Fibroblast of lung (primary cell): ENCODE measurements around the gene LTBP2. TPM values are rescaled to one million over a fixed set of nuclear protein-coding genes. Genes with fewer than 3 reads are reported as not detected.
"Not testable (repeated sequence)": the region's sequence is repeated elsewhere in the genome, so short reads cannot be mapped to it uniquely, and the experiment has no call there.

Experiments used
- DNase-seq, 2 donors: peaks; one replicate each; pipeline versions ENCODE4 v3.0.0 to v3.0.0-alpha.2; 2010; ENCODE audit warnings: low read depth in 2 of 2
- H2AFZ ChIP-seq: 2 replicates; pipeline ENCODE4 v1.5.1; 2012; ENCODE audit warnings: low read length, control low read depth, inconsistent platforms
- H3K27ac ChIP-seq: 2 replicates; pipeline ENCODE4 v1.5.1; 2011; ENCODE audit warnings: low read length, control low read depth; ENCODE audit not compliant: insufficient read depth
- H3K27me3 ChIP-seq: 2 replicates; pipeline ENCODE4 v1.5.1; 2011; ENCODE audit warnings: mild to moderate bottlenecking, low read length; ENCODE audit not compliant: control insufficient read depth, insufficient read depth
- H3K36me3 ChIP-seq: 2 replicates; pipeline ENCODE4 v1.5.1; 2011; ENCODE audit warnings: low read length; ENCODE audit not compliant: control insufficient read depth, insufficient read depth
- H3K4me1 ChIP-seq: 2 replicates; pipeline ENCODE4 v1.5.1; 2011; ENCODE audit warnings: low read length; ENCODE audit not compliant: control insufficient read depth, insufficient read depth; ENCODE audit errors: extremely low read depth
- H3K4me2 ChIP-seq: 2 replicates; pipeline ENCODE4 v1.5.1; 2011; ENCODE audit warnings: low read length, control low read depth; ENCODE audit not compliant: insufficient read depth; ENCODE audit errors: extremely low read depth
- H3K4me3 ChIP-seq, 4 experiments: fragments of 200-600 bp in 1 of 4; sonication (generic) in 1 of 4; replicated peaks in 1 of 4; 2 replicates each; pipeline ENCODE4 v1.5.1; 2011 to 2016; ENCODE audit warnings: low read length in 4 of 4, low read depth in 3 of 4, mild to moderate bottlenecking in 3 of 4, control low read depth in 2 of 4, inconsistent platforms in 1 of 4, mixed read lengths in 1 of 4; ENCODE audit not compliant: insufficient read depth in 1 of 4; ENCODE audit errors: control extremely low read depth in 1 of 4
- H3K79me2 ChIP-seq: 2 replicates; pipeline ENCODE4 v1.5.1; 2012; ENCODE audit warnings: mild to moderate bottlenecking, low read length, inconsistent platforms; ENCODE audit not compliant: control insufficient read depth, insufficient read depth
- H3K9ac ChIP-seq: 2 replicates; pipeline ENCODE4 v1.5.1; 2011; ENCODE audit warnings: mild to moderate bottlenecking, low read length, control low read depth; ENCODE audit not compliant: insufficient read depth
- H3K9me3 ChIP-seq: 2 replicates; pipeline ENCODE4 v1.5.1; 2012; ENCODE audit warnings: low read depth, low read length; ENCODE audit not compliant: control insufficient read depth, insufficient read depth
- H4K20me1 ChIP-seq: 2 replicates; pipeline ENCODE4 v1.5.1; 2011; ENCODE audit warnings: low read length; ENCODE audit not compliant: control insufficient read depth, insufficient read depth; ENCODE audit errors: extremely low read depth
- EZH2 ChIP-seq: IDR thresholded peaks from 2 replicates; pipeline ENCODE4 v1.5.1; 2012; ENCODE audit warnings: low read length, control low read depth, mild to moderate bottlenecking; ENCODE audit errors: missing control alignments
- polyA plus RNA-seq, 2 donors: library from polyadenylated mRNA; depleted of rRNA in 1 of 2; stranded (reverse) in 1 of 2; unstranded in 1 of 2; fragments of >200 nt; gene quantifications; 2 replicates each; pipeline ENCODE4 v1.2.1, GENCODE V29; 2011 to 2012; ENCODE audit warnings: missing spikeins in 1 of 2
- total RNA-seq: library from RNA; depleted of rRNA; stranded (reverse); fragments of >200 nt; gene quantifications from 2 replicates; pipeline ENCODE4 v1.2.1, GENCODE V29; 2014
- TF ChIP-seq, protein P1 (sequence below), 2 donors: IDR thresholded peaks in 1 of 2; conservative IDR thresholded peaks in 1 of 2; 1 replicate in 1 of 2; 2 replicates in 1 of 2; pipeline ENCODE4 v1.5.1; 2011 to 2012; ENCODE audit warnings: low read length in 2 of 2, control low read depth in 1 of 2, inconsistent platforms in 1 of 2, low read depth in 1 of 2, mild to moderate bottlenecking in 1 of 2

The LTBP2 gene
- total and polyA plus RNA-seq, 2 donors (not counting 1 experiment from before 2014, with no cell fraction given): 108 to 514 TPM

- peaks cover 3% of the 10 kb centered on the region for H3K4me1 ChIP-seq
- H3K36me3 ChIP-seq: peaks cover 31% of the 10 kb centered on the region
- no peak overlapping the region for H3K27ac ChIP-seq
- H2AFZ ChIP-seq: no peak overlapping the region
- H3K4me3 ChIP-seq: no peak overlapping the region
- no peaks in the 10 kb centered on the region for H3K27me3 ChIP-seq
- no peak for TF ChIP-seq EZH2
- TF ChIP-seq, protein P1, sequence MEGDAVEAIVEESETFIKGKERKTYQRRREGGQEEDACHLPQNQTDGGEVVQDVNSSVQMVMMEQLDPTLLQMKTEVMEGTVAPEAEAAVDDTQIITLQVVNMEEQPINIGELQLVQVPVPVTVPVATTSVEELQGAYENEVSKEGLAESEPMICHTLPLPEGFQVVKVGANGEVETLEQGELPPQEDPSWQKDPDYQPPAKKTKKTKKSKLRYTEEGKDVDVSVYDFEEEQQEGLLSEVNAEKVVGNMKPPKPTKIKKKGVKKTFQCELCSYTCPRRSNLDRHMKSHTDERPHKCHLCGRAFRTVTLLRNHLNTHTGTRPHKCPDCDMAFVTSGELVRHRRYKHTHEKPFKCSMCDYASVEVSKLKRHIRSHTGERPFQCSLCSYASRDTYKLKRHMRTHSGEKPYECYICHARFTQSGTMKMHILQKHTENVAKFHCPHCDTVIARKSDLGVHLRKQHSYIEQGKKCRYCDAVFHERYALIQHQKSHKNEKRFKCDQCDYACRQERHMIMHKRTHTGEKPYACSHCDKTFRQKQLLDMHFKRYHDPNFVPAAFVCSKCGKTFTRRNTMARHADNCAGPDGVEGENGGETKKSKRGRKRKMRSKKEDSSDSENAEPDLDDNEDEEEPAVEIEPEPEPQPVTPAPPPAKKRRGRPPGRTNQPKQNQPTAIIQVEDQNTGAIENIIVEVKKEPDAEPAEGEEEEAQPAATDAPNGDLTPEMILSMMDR (conservative IDR thresholded peaks at IDR 0.05 in 1 of 2, IDR thresholded peaks at IDR 0.05 in 1 of 2; ENCODE audit: low read depth in 1 of 2, low read length in 2 of 2): no peak
- DNase-seq: no peak
- no peak overlapping the region for H3K4me2 ChIP-seq
- H4K20me1 ChIP-seq: no peaks in the 10 kb centered on the region
- no peaks in the 10 kb centered on the region for H3K9me3 ChIP-seq
- no peaks in the 10 kb centered on the region for H3K79me2 ChIP-seq
- no peak overlapping the region for H3K9ac ChIP-seq
Measured at GRCh38 chr14:74541225-74541624, 70.8 kb downstream of the LTBP2 start.

DNA sequence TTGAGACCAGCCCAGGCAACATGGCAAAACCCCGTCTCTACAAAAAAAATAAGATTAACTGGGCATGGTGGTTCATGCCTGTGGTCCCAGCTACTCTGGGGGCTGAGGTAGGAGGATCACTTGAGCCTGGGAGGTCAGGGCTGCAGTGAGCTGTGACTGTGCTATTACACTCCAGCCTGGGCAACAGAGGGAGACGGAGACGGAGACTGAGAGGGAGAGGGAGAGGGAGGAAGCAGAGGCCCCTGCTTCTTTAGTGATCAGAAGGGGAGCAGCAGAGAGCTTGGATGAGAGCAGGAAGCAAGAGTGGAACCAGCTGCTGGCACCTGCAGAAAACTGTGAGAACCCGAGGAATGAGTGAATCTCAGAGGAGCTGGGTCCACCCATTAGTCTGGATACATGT lies 72.5 kb downstream of the LTBP2 start:
- Histone ChIP-seq H2AFZ (no peak overlapping the region), H3K27ac (no peak overlapping the region), H3K79me2 (no peaks in the 10 kb centered on the region), H4K20me1 (no peaks in the 10 kb centered on the region), H3K4me1 (peaks cover 3% of the 10 kb centered on the region), H3K27me3 (no peaks in the 10 kb centered on the region), H3K36me3 (peaks cover 32% of the 10 kb centered on the region), H3K4me3 (no peak overlapping the region), H3K9ac (no peak overlapping the region), H3K9me3 (no peaks in the 10 kb centered on the region), H3K4me2 (no peak overlapping the region)
- no peak for TF ChIP-seq EZH2
- TF ChIP-seq, protein P1 (conservative IDR thresholded peaks at IDR 0.05 in 1 of 2, IDR thresholded peaks at IDR 0.05 in 1 of 2; ENCODE audit: low read depth in 1 of 2, low read length in 2 of 2): no peak
- DNase-seq: no peak

GRCh38 chr14:74538411-74539391 lies 73.3 kb downstream of the LTBP2 start:
- no peaks in the 10 kb centered on the region for H3K9me3 ChIP-seq
- H2AFZ ChIP-seq: no peak overlapping the region
- H3K27me3 ChIP-seq: no peaks in the 10 kb centered on the region
- H4K20me1 ChIP-seq: no peaks in the 10 kb centered on the region
- H3K36me3 ChIP-seq: peaks cover 29% of the 10 kb centered on the region
- no peak for DNase-seq
- no peaks in the 10 kb centered on the region for H3K79me2 ChIP-seq
- no peak overlapping the region for H3K9ac ChIP-seq
- H3K4me3 ChIP-seq: no peak overlapping the region
- H3K4me1 ChIP-seq: peaks cover 2% of the 10 kb centered on the region
- H3K4me2 ChIP-seq: no peak overlapping the region
- TF ChIP-seq, protein P1 (conservative IDR thresholded peaks at IDR 0.05 in 1 of 2, IDR thresholded peaks at IDR 0.05 in 1 of 2; ENCODE audit: low read depth in 1 of 2, low read length in 2 of 2): no peak
- no peak for TF ChIP-seq EZH2
- no peak overlapping the region for H3K27ac ChIP-seq

- not testable (repeated sequence) for H3K79me2 ChIP-seq, H3K27ac ChIP-seq, DNase-seq, H2AFZ ChIP-seq, H3K9me3 ChIP-seq, H3K4me1 ChIP-seq, H3K4me2 ChIP-seq, H4K20me1 ChIP-seq, H3K27me3 ChIP-seq, H3K4me3 ChIP-seq, H3K9ac ChIP-seq
- H3K36me3 ChIP-seq: peaks cover 27% of the 10 kb centered on the region
Measured at GRCh38 chr14:74536336-74536735, 75.7 kb downstream of the LTBP2 start.
